Type B pancreatic cell (in vitro differentiated cells): Measurements from ENCODE around the gene ARPC5L. TPM values are rescaled to one million over a fixed set of nuclear protein-coding genes. Genes with fewer than 3 reads are reported as not detected.

Experiments
- DNase-seq: peaks from one replicate; pipeline ENCODE4 v3.0.0; 2021; ENCODE audit warnings: mixed read lengths; ENCODE audit not compliant: unreplicated experiment; ENCODE audit errors: extremely low spot score
- H3K27ac Mint-ChIP-seq: 2 replicates; pipeline ENCODE4 v1.8.0; 2021; ENCODE audit warnings: mild to moderate bottlenecking, mixed read lengths
- H3K27me3 Mint-ChIP-seq: 2 replicates; pipeline ENCODE4 v1.8.0; 2021; ENCODE audit warnings: mixed read lengths
- H3K36me3 Mint-ChIP-seq: 2 replicates; pipeline ENCODE4 v1.8.0; 2021; ENCODE audit warnings: mixed read lengths
- H3K4me1 Mint-ChIP-seq: one replicate; pipeline ENCODE4 v1.8.0; 2021; ENCODE audit warnings: mixed read lengths; ENCODE audit not compliant: unreplicated experiment
- H3K4me3 Mint-ChIP-seq: 2 replicates; pipeline ENCODE4 v1.8.0; 2021; ENCODE audit warnings: mild to moderate bottlenecking, mixed read lengths
- H3K9me3 Mint-ChIP-seq: 2 replicates; pipeline ENCODE4 v1.8.0; 2021; ENCODE audit warnings: mixed read lengths
- long read RNA-seq: library from polyadenylated mRNA; unstranded; transcript quantifications from one replicate; pipeline ENCODE4 v2.0.0, GENCODE V29; 2020
- total RNA-seq: library from RNA; stranded (reverse); gene quantifications from 2 replicates; pipeline ENCODE4 v1.2.1, GENCODE V29; 2021; ENCODE audit warnings: low replicate concordance
- TF ChIP-seq, protein P1 (sequence below): fragments of 200-600 bp; sonication (generic); conservative IDR thresholded peaks from 2 replicates; pipeline ENCODE4 v1.5.0; 2021; ENCODE audit warnings: antibody characterized with exemption, mild to moderate bottlenecking

The ARPC5L gene
- total RNA-seq: 37.9 and 38.9 TPM in 2 replicates
- long read RNA-seq, partial matches to known transcripts: 0 of 8 reads
- long read RNA-seq, other reads (novel, unspliced or antisense): 4 of 8 reads

DNA sequence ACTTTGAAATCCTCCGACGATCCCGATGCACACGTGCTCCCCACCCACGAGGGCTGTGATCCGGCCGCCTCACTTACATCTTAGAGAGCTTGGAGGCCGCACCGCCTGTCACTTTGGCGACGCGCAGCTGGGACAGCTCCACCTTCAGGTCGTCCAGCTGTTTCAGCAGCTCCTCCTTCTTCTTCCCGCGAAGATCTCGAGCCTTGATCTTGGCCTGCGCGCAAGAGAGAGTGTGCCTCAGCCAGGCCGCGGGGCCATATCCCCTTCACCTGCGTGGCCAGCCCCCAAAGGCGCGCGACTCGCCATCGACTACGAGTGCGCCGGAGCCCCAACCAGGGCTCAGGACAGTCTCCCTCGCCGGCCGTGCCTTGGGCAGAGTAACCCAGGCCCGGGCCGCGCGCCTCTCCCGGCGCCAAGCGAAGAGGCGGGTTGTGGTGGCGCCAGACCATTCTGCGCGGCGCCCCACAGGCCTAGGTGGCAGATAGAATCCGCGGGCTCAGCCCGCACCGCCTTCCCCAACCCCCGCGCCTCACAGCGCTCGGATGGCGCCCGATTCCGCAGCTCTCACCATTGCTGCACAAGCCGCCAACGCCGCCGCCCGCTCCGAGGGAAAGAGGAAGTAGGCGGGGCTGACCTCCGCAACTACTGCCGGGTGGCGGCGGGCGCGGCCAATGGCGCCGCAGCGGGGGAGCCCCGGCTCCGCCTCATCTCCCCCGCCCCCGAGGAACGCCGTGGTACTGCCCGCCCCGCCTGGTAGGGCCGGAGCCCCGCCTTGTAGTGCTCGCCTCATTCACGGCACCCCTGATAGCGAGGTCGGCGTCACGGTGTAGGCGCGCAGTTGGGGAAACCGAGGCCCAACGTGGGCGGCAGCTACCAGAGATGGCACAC lies at the start of gene ARPC5L, which contains the start of gene RPL35:
TSS of gene ARPC5L (plus strand) at position 789 of the 888 bp plus-strand sequence. CDS start 7,161 bp downstream, outside the sequence.
TSS of gene RPL35 (minus strand) at position 616 of the 888 bp plus-strand sequence. CDS start at position 571, 45 bp downstream.
- Mint-ChIP-seq H3K9me3 (no peaks in the 10 kb centered on the region), H3K4me1 (peaks cover 16% of the 10 kb centered on the region), H3K36me3 (peaks cover 9% of the 10 kb centered on the region)

DNA sequence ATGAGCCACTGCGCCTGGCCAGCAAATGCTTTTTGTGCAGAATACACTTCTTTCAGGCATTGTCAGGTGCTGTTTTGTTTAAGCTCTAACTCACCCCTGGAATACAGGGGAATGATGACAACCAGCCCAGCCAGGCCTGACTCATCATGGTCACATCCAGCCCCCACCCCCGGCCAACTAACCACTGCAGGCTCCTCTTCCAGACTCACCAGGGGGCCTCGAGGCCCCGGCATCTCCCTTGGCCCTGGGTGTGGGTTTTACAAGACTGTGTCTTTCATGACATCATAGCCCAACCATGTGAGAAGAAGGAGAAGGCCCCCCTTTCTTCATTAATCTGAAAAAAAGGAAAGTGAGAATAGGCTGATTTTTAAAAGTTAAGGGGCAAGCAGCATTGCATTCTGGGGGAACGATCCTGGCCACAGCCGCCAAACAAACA lies 49.5 kb upstream of the ARPC5L start:
- H3K27ac Mint-ChIP-seq: peak overlapping the region; percentile 98
- H3K4me1 Mint-ChIP-seq: peaks cover 17% of the 10 kb centered on the region
- no peaks in the 10 kb centered on the region for H3K36me3 Mint-ChIP-seq
- H3K27me3 Mint-ChIP-seq: no peaks in the 10 kb centered on the region
- no peaks in the 10 kb centered on the region for H3K9me3 Mint-ChIP-seq
- peak overlapping the region; percentile 68 for H3K4me3 Mint-ChIP-seq
- TF ChIP-seq, protein P1, sequence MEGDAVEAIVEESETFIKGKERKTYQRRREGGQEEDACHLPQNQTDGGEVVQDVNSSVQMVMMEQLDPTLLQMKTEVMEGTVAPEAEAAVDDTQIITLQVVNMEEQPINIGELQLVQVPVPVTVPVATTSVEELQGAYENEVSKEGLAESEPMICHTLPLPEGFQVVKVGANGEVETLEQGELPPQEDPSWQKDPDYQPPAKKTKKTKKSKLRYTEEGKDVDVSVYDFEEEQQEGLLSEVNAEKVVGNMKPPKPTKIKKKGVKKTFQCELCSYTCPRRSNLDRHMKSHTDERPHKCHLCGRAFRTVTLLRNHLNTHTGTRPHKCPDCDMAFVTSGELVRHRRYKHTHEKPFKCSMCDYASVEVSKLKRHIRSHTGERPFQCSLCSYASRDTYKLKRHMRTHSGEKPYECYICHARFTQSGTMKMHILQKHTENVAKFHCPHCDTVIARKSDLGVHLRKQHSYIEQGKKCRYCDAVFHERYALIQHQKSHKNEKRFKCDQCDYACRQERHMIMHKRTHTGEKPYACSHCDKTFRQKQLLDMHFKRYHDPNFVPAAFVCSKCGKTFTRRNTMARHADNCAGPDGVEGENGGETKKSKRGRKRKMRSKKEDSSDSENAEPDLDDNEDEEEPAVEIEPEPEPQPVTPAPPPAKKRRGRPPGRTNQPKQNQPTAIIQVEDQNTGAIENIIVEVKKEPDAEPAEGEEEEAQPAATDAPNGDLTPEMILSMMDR: no peak
- no peak for DNase-seq

More for the DNA sequence above, at the start of gene ARPC5L, which contains the start of gene RPL35:
- Mint-ChIP-seq H3K27ac (peak within 1 kb of the TSS; percentile 98), H3K4me3 (peak within 1 kb of the TSS; percentile 95), H3K27me3 (no peaks in the 10 kb centered on the region)
- peak; percentile 97 for DNase-seq
- TF ChIP-seq, protein P1: peak; percentile 35

DNA sequence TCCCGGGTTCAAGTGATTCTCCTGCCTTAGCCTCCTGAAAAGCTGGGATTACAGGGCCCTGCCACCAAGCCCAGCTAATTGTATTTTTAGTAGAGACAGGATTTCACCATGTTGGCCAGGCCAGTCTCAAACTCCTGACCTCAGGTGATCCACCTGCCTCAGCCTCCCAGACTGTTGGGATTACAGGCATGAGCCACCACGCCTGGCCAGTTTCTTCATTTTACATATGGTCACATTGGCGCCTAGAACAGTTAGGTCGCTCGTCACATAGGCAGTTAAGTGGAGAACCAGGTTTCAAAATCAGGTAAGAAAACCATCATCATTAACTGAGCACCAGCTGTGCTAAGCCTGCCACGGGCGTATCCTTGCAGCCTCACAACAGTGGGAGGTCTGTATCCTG lies 48.9 kb upstream of the ARPC5L start:
- DNase-seq: no peak
- H3K4me3 Mint-ChIP-seq: peak overlapping the region; percentile 68
- no peaks in the 10 kb centered on the region for H3K36me3 Mint-ChIP-seq
- TF ChIP-seq, protein P1: no peak
- no peaks in the 10 kb centered on the region for H3K27me3 Mint-ChIP-seq
- no peaks in the 10 kb centered on the region for H3K9me3 Mint-ChIP-seq
- peaks cover 18% of the 10 kb centered on the region for H3K4me1 Mint-ChIP-seq
- peak overlapping the region; percentile 98 for H3K27ac Mint-ChIP-seq

DNA sequence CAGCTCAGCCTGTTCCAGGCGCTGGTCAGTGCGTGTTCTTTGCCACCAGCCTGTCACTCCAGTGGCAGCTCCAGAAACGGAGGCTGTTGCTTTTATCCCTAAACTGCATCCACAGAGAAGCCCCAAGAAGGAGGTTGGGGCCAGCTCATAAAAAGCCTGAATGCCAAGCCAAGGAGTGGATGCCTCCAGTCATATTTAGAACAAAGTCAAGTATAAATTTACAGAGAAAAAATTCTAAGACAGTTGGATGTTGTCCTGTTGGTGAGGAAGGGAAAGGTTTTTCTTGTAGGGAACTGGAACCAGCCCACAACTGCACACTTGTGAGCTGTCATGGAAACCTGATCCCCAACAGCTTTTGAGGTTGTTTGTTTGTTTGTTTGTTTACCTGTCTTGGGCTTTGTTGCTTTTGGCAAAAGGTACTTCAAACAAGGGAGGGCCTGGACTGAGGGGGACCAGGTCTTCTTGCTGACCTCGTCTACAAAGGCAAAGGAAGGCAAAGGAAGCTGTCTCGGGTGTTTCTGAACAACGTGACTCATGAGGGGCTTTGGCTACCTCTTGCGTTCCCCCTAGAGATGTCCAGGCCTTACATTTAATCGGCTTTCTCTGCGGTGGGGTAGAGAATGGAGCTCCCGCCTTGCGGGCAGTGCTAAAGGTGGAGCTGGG lies 48.3 kb upstream of the ARPC5L start:
- peak overlapping the region; percentile 98 for H3K27ac Mint-ChIP-seq
- no peak for DNase-seq
- TF ChIP-seq, protein P1: no peak

DNA sequence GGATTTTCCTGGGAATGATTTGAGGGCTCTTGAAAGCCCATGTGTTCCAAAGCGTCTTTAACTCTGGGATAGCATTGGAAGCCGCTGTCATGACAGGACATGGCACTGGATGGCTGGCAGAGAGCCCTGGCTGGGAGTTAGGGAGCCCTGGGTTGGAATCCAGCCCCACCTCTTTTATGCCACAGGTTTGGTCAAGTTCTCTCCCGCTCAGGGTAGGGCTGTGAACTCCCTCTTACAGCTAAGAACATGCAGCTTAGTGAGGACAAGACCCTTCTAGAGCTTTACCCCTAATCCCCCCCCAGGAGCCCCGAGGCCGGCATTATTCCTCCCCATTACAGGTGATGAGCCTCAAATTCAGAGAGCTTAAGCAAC lies 47.8 kb upstream of the ARPC5L start:
- Mint-ChIP-seq H3K36me3 (no peaks in the 10 kb centered on the region), H3K9me3 (no peaks in the 10 kb centered on the region), H3K4me1 (peaks cover 24% of the 10 kb centered on the region), H3K27ac (peak overlapping the region; percentile 98), H3K27me3 (no peaks in the 10 kb centered on the region), H3K4me3 (no peak overlapping the region)
- DNase-seq: no peak
- TF ChIP-seq, protein P1: no peak

More for the DNA sequence above, 48.3 kb upstream of the ARPC5L start:
- no peaks in the 10 kb centered on the region for H3K9me3 Mint-ChIP-seq
- H3K36me3 Mint-ChIP-seq: no peaks in the 10 kb centered on the region
- H3K27me3 Mint-ChIP-seq: no peaks in the 10 kb centered on the region
- H3K4me1 Mint-ChIP-seq: peaks cover 24% of the 10 kb centered on the region
- H3K4me3 Mint-ChIP-seq: no peak overlapping the region
